ENCODE data around the gene ETV4. TPM values are rescaled to one million over a fixed set of nuclear protein-coding genes. Genes with fewer than 3 reads are reported as not detected.
A peak's percentile ranks its signal among the peaks of the same experiment; 100 is the strongest.

Gene ETV4
- total and polyA plus RNA-seq, 2 of the 13 experiments (the other 11 are each of a cell fraction or from before 2014, with no cell fraction given), result 128 to 330 TPM

- 0 out of 2 replicates have a peak, but pooled peaks have one; percentile 37 for TF ChIP-seq HBP1 (CRISPR knock-in tag; IDR thresholded peaks at IDR 0.05; ENCODE audit: low read depth)
- TF ChIP-seq PATZ1 (CRISPR knock-in tag; IDR thresholded peaks at IDR 0.05), result peak; percentile 39
- TF ChIP-seq POGZ (CRISPR knock-in tag; IDR thresholded peaks at IDR 0.05), result no peak
- TF ChIP-seq KAT2B (IDR thresholded peaks at IDR 0.05; ENCODE audit: borderline replicate concordance, low read depth, low read length), result no peak
- TF ChIP-seq IRF2 (CRISPR knock-in tag; IDR thresholded peaks at IDR 0.05), result no peak
- no peak for TF ChIP-seq ZBTB42 (CRISPR knock-in tag; IDR thresholded peaks at IDR 0.05)
- TF ChIP-seq ZMAT5 (CRISPR knock-in tag; IDR thresholded peaks at IDR 0.05; ENCODE audit: borderline replicate concordance, low read depth), result no peak
- TF ChIP-seq ATAD3A (CRISPR knock-in tag; IDR thresholded peaks at IDR 0.05), result no peak
- no peak; the same call in 1 of the 2 replicates for TF ChIP-seq PHF8 (CRISPR knock-in tag; IDR thresholded peaks at IDR 0.05)
- TF ChIP-seq ZKSCAN5 (CRISPR knock-in tag; IDR thresholded peaks at IDR 0.05), result no peak
- TF ChIP-seq ZNF367 (CRISPR knock-in tag; IDR thresholded peaks at IDR 0.05; ENCODE audit: borderline replicate concordance), result no peak
- no peak for TF ChIP-seq MEIS2 (CRISPR knock-in tag; IDR thresholded peaks at IDR 0.05)
- TF ChIP-seq PAXIP1 (CRISPR knock-in tag; conservative IDR thresholded peaks at IDR 0.05), result peak; percentile 82
- peak; percentile 24; the same call in 1 of the 2 replicates for TF ChIP-seq SIX1 (CRISPR knock-in tag; IDR thresholded peaks at IDR 0.05; ENCODE audit: borderline replicate concordance)
- TF ChIP-seq ZNF337 (CRISPR knock-in tag; IDR thresholded peaks at IDR 0.05; ENCODE audit: borderline replicate concordance, low read depth), result no peak
- 0 out of 2 replicates have a peak, but pooled peaks have one; percentile 47 for TF ChIP-seq PPARG (CRISPR knock-in tag; conservative IDR thresholded peaks at IDR 0.05)
- TF ChIP-seq HOXD1 (CRISPR knock-in tag; IDR thresholded peaks at IDR 0.05), result no peak
- peak; percentile 50; the same call in 1 of the 2 replicates for TF ChIP-seq HOXA3 (CRISPR knock-in tag; IDR thresholded peaks at IDR 0.05)
Observed at GRCh38 chr17:43559161-43559816, 13.1 kb upstream of the ETV4 start (continued).
